SHP77 (cell line): Measurements from ENCODE around the gene GDF11.

Experiments used
- DNase-seq, 2 experiments: peaks; one replicate each; lab custom pipeline; 2025; lab: John Stamatoyannopoulos, UW

GDF11 gene

GRCh38 chr12:55742719-55743405 lies at the start of gene GDF11:
Gene GDF11 (plus strand): TSS chr12:55743122. CDS start chr12:55743317, 195 bp downstream.
- DNase-seq: peak; percentile 72 to 81

- DNase-seq: no peak
Observed at GRCh38 chr12:55693323-55694187, 49.4 kb upstream of the GDF11 start.

GRCh38 chr12:55694188-55694515 lies 48.8 kb upstream of the GDF11 start:
- DNase-seq: no peak

GRCh38 chr12:55694651-55695050 lies 48.3 kb upstream of the GDF11 start:
- no peak for DNase-seq

- no peak for DNase-seq
Observed at GRCh38 chr12:55695349-55695748, 47.6 kb upstream of the GDF11 start.

- DNase-seq: no peak
Observed at GRCh38 chr12:55696141-55696540, 46.8 kb upstream of the GDF11 start.

GRCh38 chr12:55696796-55697462 lies 46.0 kb upstream of the GDF11 start:
- DNase-seq: no peak

- no peak for DNase-seq
Observed at GRCh38 chr12:55697686-55698085, 45.2 kb upstream of the GDF11 start.

- no peak for DNase-seq
Observed at GRCh38 chr12:55698241-55698955, 44.5 kb upstream of the GDF11 start.

- DNase-seq: no peak
Observed at GRCh38 chr12:55698965-55699364, 44.0 kb upstream of the GDF11 start.

GRCh38 chr12:55699471-55700055 lies 43.4 kb upstream of the GDF11 start:
- DNase-seq: no peak

- DNase-seq: no peak
Observed at GRCh38 chr12:55700255-55701018, 42.5 kb upstream of the GDF11 start.

GRCh38 chr12:55702861-55703260 lies 40.1 kb upstream of the GDF11 start:
- DNase-seq: no peak

GRCh38 chr12:55703288-55703687 lies 39.6 kb upstream of the GDF11 start:
- no peak for DNase-seq

GRCh38 chr12:55703901-55704761 lies 38.8 kb upstream of the GDF11 start:
- peak; percentile 20 to 27 for DNase-seq

GRCh38 chr12:55704824-55705718 lies 37.9 kb upstream of the GDF11 start:
- no peak for DNase-seq

GRCh38 chr12:55705782-55706402 lies 37.0 kb upstream of the GDF11 start:
- DNase-seq: peak in 1 of 2 experiments; percentile 13

GRCh38 chr12:55706568-55707218 lies 36.2 kb upstream of the GDF11 start:
- DNase-seq: no peak
